GM18511 (cell line): ENCODE measurements around the gene INPPL1.

Source experiments
- ATAC-seq: cut with Tn5 transposase; IDR thresholded peaks from one replicate; pipeline ENCODE4 v1.9.1; 2021; ENCODE audit warnings: mild to moderate bottlenecking, moderate library complexity; ENCODE audit not compliant: unreplicated experiment

The INPPL1 gene

DNA sequence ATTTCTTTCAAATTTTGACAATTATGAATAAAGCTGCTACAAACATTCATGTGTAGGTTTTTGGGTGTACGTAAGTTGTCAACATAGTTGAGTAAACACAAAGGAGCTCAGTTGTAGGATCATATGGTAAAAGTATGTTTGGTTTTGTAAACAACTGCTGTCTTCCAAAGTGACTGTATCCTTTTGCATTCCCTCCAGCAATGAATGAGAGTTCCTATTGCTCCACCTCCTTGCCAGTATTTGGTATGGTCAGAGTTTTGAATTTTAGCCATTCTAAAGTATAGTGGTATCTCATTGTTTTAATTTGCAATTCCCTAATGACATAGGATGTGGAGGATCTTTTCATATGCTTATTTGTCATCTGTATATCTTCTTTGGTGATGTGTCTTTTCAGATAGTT is 47.4 kb downstream of the INPPL1 start:
- ATAC-seq, result no peak

DNA sequence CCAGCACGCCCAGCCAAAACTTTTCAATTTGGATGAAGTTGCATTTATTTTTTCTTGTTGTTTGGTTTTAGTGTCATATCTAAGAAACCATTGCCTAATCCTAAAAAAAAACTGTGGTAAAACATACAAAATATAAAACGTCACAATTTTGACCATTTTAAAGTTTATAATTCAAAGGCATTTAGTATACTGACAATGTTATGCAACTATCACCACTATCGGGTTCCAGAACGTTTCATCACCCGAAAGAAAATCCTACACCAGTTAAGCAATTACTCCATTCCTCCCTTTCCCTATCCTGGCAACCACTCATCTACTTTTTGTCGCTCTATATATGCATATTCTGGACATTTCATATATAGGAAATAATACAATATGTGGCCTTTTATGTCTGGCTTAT is 49.9 kb downstream of the INPPL1 start:
- no peak for ATAC-seq

DNA sequence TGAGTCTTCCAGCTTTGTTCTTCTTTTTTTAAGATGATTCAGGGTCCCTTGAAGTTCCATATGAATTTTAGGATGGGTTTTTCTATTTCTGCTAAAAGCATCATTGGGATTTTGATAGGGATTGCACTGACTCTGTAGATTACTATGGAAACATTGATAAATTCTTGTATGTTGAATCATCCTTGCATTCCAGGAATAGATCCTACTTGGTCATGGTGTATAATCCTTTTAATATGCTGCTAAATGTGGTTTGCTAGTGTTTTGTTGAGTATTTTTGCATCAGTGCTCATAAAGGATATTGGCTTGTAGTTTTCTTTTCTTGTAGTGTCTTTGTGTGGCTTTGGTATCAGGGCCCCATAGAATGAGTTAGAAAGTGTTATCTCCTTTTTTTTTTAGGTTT is 54.3 kb downstream of the INPPL1 start:
- ATAC-seq, result no peak

DNA sequence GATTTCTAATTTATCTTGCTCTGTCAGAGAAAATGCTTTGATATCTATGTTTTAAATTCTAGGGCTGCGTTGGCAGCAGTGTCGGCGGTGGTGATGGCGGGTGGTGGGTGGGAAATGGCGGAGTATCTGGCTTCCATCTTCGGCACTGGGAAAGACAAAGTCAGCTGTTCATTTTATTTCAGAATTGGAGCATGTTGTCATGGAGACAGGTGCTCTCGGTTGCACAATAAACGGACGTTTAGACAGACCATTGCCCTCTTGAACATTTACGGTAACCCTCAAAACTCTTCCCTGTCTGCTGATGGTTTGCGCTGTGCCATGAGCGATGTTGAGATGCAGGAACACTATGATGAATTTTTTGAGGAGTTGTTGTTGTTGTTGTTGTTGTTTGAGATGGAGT is 55.5 kb downstream of the INPPL1 start:
- ATAC-seq, result no peak

DNA sequence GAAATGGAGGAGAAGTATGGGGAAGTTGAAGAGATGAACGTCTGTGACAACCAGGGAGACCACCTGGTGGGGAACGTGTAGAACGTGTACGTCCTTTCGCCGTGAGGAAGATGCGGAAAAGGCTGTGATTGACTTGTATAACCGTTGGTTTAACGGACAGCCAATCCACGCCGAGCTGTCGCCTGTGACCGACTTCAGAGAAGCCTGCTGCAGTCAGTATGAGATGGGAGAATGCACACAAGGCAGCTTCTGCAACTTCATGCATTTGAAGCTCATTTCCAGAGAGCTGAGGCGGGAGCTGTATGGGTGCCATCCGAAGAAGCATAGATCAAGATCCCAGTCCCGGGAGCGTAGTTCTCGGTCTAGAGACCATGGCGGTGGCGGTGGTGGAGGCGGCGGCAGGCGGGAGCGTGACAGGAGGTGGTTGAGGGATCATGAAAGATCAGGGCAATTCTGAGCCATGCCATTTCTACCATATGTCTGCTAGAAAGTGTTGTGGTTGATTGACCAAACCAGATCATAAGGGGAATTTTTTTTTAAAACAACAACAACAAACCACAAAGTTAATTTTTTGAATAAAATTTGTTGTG is 56.3 kb downstream of the INPPL1 start:
- no peak for ATAC-seq

GRCh38 chr11:72283947-72284346 is 59.4 kb downstream of the INPPL1 start:
- ATAC-seq, result no peak

DNA sequence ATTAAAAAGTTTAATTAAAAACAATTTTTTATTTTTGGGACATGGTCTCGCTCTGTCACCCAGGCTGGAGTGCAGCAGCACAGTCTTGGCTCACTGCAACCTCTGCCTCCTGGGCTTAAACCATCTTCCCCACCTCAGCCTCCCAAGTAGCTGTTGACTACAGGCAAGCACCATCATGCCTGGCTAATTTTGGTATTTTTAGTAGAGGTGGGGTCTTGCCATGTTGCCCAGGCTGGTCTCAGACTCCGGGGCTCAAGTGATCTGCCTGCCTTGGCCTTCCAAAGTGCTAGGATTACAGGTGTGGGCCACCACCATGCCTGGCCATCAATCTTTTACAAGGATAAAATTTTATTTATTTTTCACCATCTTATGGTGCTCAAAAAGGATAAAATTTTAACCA is 62.7 kb downstream of the INPPL1 start:
- ATAC-seq, result no peak
